WTC11 (cell line): ENCODE results near the gene SEC31B. TPM values are rescaled to one million over a fixed set of nuclear protein-coding genes. Genes with fewer than 3 reads are reported as not detected.

Experiments
- ATAC-seq: fragments of 200-7000 bp; cut with Tn5 transposase; 2 replicates; pipeline ENCODE4 v1.10.0; 2021; ENCODE audit warnings: mild to moderate bottlenecking, moderate library complexity
- CTCF ChIA-PET: fragments of 300-600 bp; sonication (Branson Sonifier 250); formaldehyde crosslinking; loops from one replicate; lab custom pipeline; 2021; ENCODE audit warnings: antibody characterized with exemption; lab: Charles Lee
- POLR2A ChIA-PET: fragments of 350-600 bp; sonication (Branson Sonifier 250); formaldehyde crosslinking; loops from one replicate; lab custom pipeline; 2021; ENCODE audit warnings: antibody characterized with exemption; lab: Charles Lee
- DNase-seq: peaks from one replicate; pipeline ENCODE4 v3.0.0; 2021; ENCODE audit warnings: low spot score
- H3K27ac Mint-ChIP-seq: 2 replicates; pipeline ENCODE4 v1.8.0; 2021; ENCODE audit warnings: mixed read lengths
- H3K27me3 Mint-ChIP-seq: 2 replicates; pipeline ENCODE4 v1.8.0; 2021; ENCODE audit warnings: low read depth, mild to moderate bottlenecking, moderate library complexity, mixed read lengths
- H3K36me3 Mint-ChIP-seq: 2 replicates; pipeline ENCODE4 v1.8.0; 2021; ENCODE audit warnings: mixed read lengths
- H3K4me1 Mint-ChIP-seq: 2 replicates; pipeline ENCODE4 v1.8.0; 2022; ENCODE audit warnings: mixed read lengths
- H3K4me3 Mint-ChIP-seq: 2 replicates; pipeline ENCODE4 v1.8.0; 2021; ENCODE audit warnings: mild to moderate bottlenecking, moderate library complexity, mixed read lengths
- H3K9me3 Mint-ChIP-seq: 2 replicates; pipeline ENCODE4 v1.8.0; 2021; ENCODE audit warnings: mixed read lengths
- CREM ChIP-seq: sonication (generic); formaldehyde crosslinking; IDR thresholded peaks from 2 replicates; pipeline ENCODE4 v1.8.1; 2022; ENCODE audit warnings: mild to moderate bottlenecking, missing genetic modification reagents, moderate library complexity
- E2F5 ChIP-seq: sonication (generic); formaldehyde crosslinking; IDR thresholded peaks from 2 replicates; pipeline ENCODE4 v1.8.1; 2022; ENCODE audit warnings: mild to moderate bottlenecking, moderate library complexity, missing genetic modification reagents
- HMGA2 ChIP-seq: fragments of 250-450 bp; sonication (Bioruptor Pico); IDR thresholded peaks from 2 replicates; pipeline ENCODE4 v1.4.0; 2021; ENCODE audit warnings: mild to moderate bottlenecking, moderate library complexity
- JUN ChIP-seq: sonication (generic); formaldehyde crosslinking; IDR thresholded peaks from 2 replicates; pipeline ENCODE4 v1.8.0; 2023; ENCODE audit warnings: mild to moderate bottlenecking, missing genetic modification reagents
- MXD4 ChIP-seq: fragments of 250-450 bp; sonication (Bioruptor Pico); IDR thresholded peaks from 2 replicates; pipeline ENCODE4 v1.8.0; 2021; ENCODE audit warnings: mild to moderate bottlenecking, moderate library complexity, borderline replicate concordance
- NFATC4 ChIP-seq: fragments of 250-450 bp; sonication (Bioruptor Pico); IDR thresholded peaks from 2 replicates; pipeline ENCODE4 v1.9.0; 2021; ENCODE audit warnings: mild to moderate bottlenecking
- OVOL2 ChIP-seq: fragments of 250-450 bp; sonication (Bioruptor Pico); IDR thresholded peaks from 2 replicates; pipeline ENCODE4 v1.9.0; 2021; ENCODE audit warnings: mild to moderate bottlenecking, borderline replicate concordance
- TEAD4 ChIP-seq: sonication (generic); formaldehyde crosslinking; IDR thresholded peaks from 2 replicates; pipeline ENCODE4 v1.8.0; 2022; ENCODE audit warnings: mild to moderate bottlenecking, missing genetic modification reagents
- ZNF219 ChIP-seq: sonication (generic); formaldehyde crosslinking; IDR thresholded peaks from 2 replicates; pipeline ENCODE4 v1.8.0; 2023; ENCODE audit warnings: missing genetic modification reagents, mild to moderate bottlenecking, borderline replicate concordance
- total RNA-seq: library from RNA; stranded (reverse); gene quantifications from 3 replicates; pipeline ENCODE4 v1.2.3, GENCODE V29; 2021
- TF ChIP-seq, protein P1 (sequence below): fragments of 250-450 bp; sonication (Bioruptor Pico); IDR thresholded peaks from 2 replicates; pipeline ENCODE4 v2.1.2; 2022; ENCODE audit warnings: mild to moderate bottlenecking, moderate library complexity
- TF ChIP-seq, protein P2 (sequence below): fragments of 250-450 bp; sonication (Bioruptor Pico); conservative IDR thresholded peaks from 2 replicates; pipeline ENCODE4 v1.9.0; 2021; ENCODE audit warnings: mild to moderate bottlenecking
- TF ChIP-seq, protein P3 (sequence below): sonication (generic); formaldehyde crosslinking; IDR thresholded peaks from 2 replicates; pipeline ENCODE4 v1.8.1; 2022; ENCODE audit warnings: low read depth, missing genetic modification reagents, borderline replicate concordance
- TF ChIP-seq, protein P4 (sequence below): sonication (generic); formaldehyde crosslinking; IDR thresholded peaks from 2 replicates; pipeline ENCODE4 v1.8.0; 2023; ENCODE audit warnings: missing genetic modification reagents, mild to moderate bottlenecking, borderline replicate concordance

Gene SEC31B
- total RNA-seq, 1 experiment from 2014 or later, result 6.7 TPM

DNA sequence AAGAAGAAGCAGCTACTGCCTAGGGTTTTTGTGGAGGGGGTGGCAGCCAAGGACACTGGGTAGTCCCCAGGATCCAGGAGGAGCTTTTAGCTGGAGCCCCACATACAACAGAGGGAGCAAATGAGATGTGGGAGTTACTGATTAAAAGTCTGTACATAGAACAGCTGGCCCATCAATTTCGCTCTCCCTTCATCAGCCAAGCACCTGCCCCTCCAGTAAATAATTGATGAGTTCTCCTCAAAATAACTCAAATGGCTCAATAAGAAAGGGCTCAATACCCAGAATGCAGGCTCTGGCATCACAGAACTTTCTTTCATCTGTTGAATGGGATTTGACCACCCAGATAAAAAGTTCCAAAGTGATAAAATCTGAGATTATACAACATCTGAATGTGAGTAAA is 72.0 kb downstream of the SEC31B start:
- CTCF ChIA-PET, result interaction anchor here (1.5 kb wide), 1 partner anchor 61 kb away, joined by 4 read pairs; no protein-coding TSS in a partner anchor
- no peak for DNase-seq
- no peak for ATAC-seq
- H3K27ac Mint-ChIP-seq, result no peak overlapping the region
- peaks cover 8% of the 10 kb centered on the region for H3K9me3 Mint-ChIP-seq
- no peaks in the 10 kb centered on the region for H3K4me1 Mint-ChIP-seq
- H3K27me3 Mint-ChIP-seq, result peaks cover 42% of the 10 kb centered on the region
- no peak overlapping the region for H3K4me3 Mint-ChIP-seq
- no peaks in the 10 kb centered on the region; the same call in 1 of the 2 replicates for H3K36me3 Mint-ChIP-seq
- POLR2A ChIA-PET, result no interaction called here
- TF ChIP-seq E2F5 (CRISPR knock-in tag), result no peak
- TF ChIP-seq, protein P1, sequence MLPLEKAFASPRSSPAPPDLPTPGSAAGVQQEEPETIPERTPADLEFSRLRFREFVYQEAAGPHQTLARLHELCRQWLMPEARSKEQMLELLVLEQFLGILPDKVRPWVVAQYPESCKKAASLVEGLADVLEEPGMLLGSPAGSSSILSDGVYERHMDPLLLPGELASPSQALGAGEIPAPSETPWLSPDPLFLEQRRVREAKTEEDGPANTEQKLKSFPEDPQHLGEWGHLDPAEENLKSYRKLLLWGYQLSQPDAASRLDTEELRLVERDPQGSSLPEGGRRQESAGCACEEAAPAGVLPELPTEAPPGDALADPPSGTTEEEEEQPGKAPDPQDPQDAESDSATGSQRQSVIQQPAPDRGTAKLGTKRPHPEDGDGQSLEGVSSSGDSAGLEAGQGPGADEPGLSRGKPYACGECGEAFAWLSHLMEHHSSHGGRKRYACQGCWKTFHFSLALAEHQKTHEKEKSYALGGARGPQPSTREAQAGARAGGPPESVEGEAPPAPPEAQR (CRISPR knock-in tag), result no peak
- TF ChIP-seq NFATC4 (CRISPR knock-in tag), result no peak
- TF ChIP-seq, protein P2, sequence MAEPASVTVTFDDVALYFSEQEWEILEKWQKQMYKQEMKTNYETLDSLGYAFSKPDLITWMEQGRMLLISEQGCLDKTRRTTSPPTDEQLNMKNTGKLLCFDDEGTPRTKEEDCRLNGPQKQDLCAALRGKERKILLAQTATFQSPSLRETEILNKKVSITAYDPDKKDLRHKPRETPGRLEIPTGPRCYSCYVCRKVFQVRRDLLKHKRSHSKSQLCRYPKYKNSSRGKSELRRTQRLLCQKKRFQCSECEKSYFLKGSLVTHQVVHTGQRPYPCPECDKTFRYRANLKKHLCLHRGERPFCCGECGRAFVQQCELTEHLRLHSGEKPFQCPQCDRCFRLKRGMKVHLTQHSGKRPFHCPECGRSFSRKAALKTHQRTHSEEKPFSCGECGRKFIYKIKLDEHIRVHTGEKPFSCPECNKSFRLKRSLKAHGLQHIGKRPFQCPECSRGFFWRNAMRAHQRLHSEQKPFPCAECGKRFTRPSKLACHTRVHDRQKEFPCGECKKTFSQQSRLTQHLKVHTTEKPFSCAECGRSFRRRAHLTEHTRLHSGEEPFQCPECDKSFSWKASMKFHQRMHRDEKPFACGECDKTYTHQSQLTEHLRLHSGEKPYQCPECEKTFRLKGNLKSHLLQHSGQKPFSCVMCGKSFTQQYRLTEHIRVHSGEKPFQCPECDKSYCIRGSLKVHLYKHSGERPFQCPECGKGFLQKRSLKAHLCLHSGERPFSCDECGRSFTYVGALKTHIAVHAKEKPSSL, result no peak
- no peak for TF ChIP-seq JUN (CRISPR knock-in tag)

DNA sequence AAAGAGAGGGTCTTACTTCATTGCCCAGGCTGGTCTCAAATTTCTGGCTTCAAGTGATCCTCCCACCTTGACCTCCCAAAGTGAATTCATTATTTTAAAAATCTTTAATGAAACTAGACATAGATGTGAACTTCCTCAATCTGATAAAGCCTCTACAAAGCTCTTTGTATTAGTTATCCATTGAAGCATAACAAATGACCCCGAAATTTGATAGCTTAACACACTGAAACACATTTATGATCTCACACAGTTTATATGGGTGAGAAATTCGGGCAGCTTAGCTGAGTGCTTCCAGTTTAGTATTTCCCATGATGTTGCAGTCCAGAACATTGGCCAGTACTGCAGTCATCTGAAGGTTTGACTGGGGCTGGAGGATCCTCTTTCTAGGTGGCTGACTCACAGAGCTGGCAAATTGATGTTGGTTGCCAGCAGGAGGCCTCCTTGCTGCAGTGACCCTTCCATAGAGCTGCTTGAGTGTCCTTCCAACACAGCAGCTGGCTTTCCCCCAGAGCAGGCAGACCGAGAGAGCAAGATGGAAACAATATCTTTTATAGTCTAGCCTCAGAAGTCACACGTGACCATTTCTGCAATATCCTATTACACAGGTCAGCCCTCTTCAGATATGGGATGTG is 73.4 kb downstream of the SEC31B start:
- H3K4me3 Mint-ChIP-seq, result no peak overlapping the region
- TF ChIP-seq MXD4 (no peak), ZNF219 (CRISPR knock-in tag) (no peak), CREM (no peak)
- DNase-seq (no peak), ATAC-seq (no peak)
- CTCF ChIA-PET, result interaction anchor here (0.6 to 1.3 kb wide), 7 partner anchors 9 to 121 kb away, joined by 3 to 8 read pairs (median 4); no protein-coding TSS in a partner anchor
- peaks cover 8% of the 10 kb centered on the region for H3K9me3 Mint-ChIP-seq
- H3K4me1 Mint-ChIP-seq, result no peaks in the 10 kb centered on the region
- H3K36me3 Mint-ChIP-seq, result no peaks in the 10 kb centered on the region; the same call in 1 of the 2 replicates
- H3K27ac Mint-ChIP-seq, result no peak overlapping the region
- POLR2A ChIA-PET, result no interaction called here
- H3K27me3 Mint-ChIP-seq, result peaks cover 38% of the 10 kb centered on the region

GRCh38 chr10:100442548-100442947 is 77.1 kb downstream of the SEC31B start:
- ChIA-PET POLR2A (interaction anchor here (0.7 kb wide), 1 partner anchor 68 kb away, joined by 3 read pairs; no protein-coding TSS in a partner anchor), CTCF (interaction anchor here (0.5 to 1.4 kb wide), 2 partner anchors 13 to 67 kb away, joined by 3 read pairs; no protein-coding TSS in a partner anchor)
- no peak for DNase-seq
- Mint-ChIP-seq H3K9me3 (peaks cover 8% of the 10 kb centered on the region), H3K36me3 (no peaks in the 10 kb centered on the region; the same call in 1 of the 2 replicates), H3K27me3 (peaks cover 36% of the 10 kb centered on the region), H3K27ac (no peak overlapping the region; the same call in 1 of the 2 replicates)
- ATAC-seq, result no peak
- TF ChIP-seq TEAD4 (CRISPR knock-in tag) (no peak), HMGA2 (CRISPR knock-in tag) (no peak), OVOL2 (CRISPR knock-in tag) (no peak)
- TF ChIP-seq, protein P3, sequence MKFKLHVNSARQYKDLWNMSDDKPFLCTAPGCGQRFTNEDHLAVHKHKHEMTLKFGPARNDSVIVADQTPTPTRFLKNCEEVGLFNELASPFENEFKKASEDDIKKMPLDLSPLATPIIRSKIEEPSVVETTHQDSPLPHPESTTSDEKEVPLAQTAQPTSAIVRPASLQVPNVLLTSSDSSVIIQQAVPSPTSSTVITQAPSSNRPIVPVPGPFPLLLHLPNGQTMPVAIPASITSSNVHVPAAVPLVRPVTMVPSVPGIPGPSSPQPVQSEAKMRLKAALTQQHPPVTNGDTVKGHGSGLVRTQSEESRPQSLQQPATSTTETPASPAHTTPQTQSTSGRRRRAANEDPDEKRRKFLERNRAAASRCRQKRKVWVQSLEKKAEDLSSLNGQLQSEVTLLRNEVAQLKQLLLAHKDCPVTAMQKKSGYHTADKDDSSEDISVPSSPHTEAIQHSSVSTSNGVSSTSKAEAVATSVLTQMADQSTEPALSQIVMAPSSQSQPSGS, result no peak
- TF ChIP-seq, protein P4, sequence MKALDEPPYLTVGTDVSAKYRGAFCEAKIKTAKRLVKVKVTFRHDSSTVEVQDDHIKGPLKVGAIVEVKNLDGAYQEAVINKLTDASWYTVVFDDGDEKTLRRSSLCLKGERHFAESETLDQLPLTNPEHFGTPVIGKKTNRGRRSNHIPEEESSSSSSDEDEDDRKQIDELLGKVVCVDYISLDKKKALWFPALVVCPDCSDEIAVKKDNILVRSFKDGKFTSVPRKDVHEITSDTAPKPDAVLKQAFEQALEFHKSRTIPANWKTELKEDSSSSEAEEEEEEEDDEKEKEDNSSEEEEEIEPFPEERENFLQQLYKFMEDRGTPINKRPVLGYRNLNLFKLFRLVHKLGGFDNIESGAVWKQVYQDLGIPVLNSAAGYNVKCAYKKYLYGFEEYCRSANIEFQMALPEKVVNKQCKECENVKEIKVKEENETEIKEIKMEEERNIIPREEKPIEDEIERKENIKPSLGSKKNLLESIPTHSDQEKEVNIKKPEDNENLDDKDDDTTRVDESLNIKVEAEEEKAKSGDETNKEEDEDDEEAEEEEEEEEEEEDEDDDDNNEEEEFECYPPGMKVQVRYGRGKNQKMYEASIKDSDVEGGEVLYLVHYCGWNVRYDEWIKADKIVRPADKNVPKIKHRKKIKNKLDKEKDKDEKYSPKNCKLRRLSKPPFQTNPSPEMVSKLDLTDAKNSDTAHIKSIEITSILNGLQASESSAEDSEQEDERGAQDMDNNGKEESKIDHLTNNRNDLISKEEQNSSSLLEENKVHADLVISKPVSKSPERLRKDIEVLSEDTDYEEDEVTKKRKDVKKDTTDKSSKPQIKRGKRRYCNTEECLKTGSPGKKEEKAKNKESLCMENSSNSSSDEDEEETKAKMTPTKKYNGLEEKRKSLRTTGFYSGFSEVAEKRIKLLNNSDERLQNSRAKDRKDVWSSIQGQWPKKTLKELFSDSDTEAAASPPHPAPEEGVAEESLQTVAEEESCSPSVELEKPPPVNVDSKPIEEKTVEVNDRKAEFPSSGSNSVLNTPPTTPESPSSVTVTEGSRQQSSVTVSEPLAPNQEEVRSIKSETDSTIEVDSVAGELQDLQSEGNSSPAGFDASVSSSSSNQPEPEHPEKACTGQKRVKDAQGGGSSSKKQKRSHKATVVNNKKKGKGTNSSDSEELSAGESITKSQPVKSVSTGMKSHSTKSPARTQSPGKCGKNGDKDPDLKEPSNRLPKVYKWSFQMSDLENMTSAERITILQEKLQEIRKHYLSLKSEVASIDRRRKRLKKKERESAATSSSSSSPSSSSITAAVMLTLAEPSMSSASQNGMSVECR (CRISPR knock-in tag), result no peak
- TF ChIP-seq, all 79 proteins: peak for 0
- Mint-ChIP-seq H3K4me3 (no peak overlapping the region), H3K4me1 (no peaks in the 10 kb centered on the region)
